Fibroblast of mammary gland (primary cell): ENCODE data around the gene HK2.

Experiments used
- DNase-seq: peaks from one replicate; pipeline ENCODE4 v3.0.0-alpha.2; 2010; ENCODE audit warnings: low read depth
- H3K4me3 ChIP-seq: 2 replicates; pipeline ENCODE4 v1.5.1; 2011; ENCODE audit warnings: low read depth, mild to moderate bottlenecking, low read length, moderate library complexity; ENCODE audit not compliant: control insufficient read depth
- CTCF ChIP-seq: conservative IDR thresholded peaks from 2 replicates; pipeline ENCODE4 v1.5.1; 2011; ENCODE audit warnings: low read depth, low read length, inconsistent platforms; ENCODE audit not compliant: control insufficient read depth, insufficient read depth

Gene HK2

GRCh38 chr2:74915743-74916142 lies 81.8 kb downstream of the HK2 start:
- TF ChIP-seq CTCF: no peak
- DNase-seq: peak; percentile 42
- no peak overlapping the region for H3K4me3 ChIP-seq

GRCh38 chr2:74916394-74916793 lies 82.5 kb downstream of the HK2 start:
- DNase-seq: no peak
- H3K4me3 ChIP-seq: no peak overlapping the region
- no peak for TF ChIP-seq CTCF

GRCh38 chr2:74917702-74918619 lies 84.0 kb downstream of the HK2 start:
- no peak overlapping the region for H3K4me3 ChIP-seq
- TF ChIP-seq CTCF: no peak
- DNase-seq: peak; percentile 75

GRCh38 chr2:74919827-74920226 lies 85.9 kb downstream of the HK2 start:
- peak; percentile 67 for TF ChIP-seq CTCF
- H3K4me3 ChIP-seq: peak overlapping the region; percentile 24
- DNase-seq: peak; percentile 45

GRCh38 chr2:74921236-74921736 lies 87.4 kb downstream of the HK2 start:
- DNase-seq: no peak
- H3K4me3 ChIP-seq: no peak overlapping the region
- no peak for TF ChIP-seq CTCF

GRCh38 chr2:74922592-74923227 lies 88.8 kb downstream of the HK2 start:
- no peak overlapping the region for H3K4me3 ChIP-seq
- DNase-seq: peak; percentile 35
- no peak for TF ChIP-seq CTCF
